NCI-H1048 (cell line): ENCODE measurements around the gene DPP3.
"Not testable (repeated sequence)": the region's sequence is repeated elsewhere in the genome, so short reads cannot be mapped to it uniquely, and the experiment has no call there.

ENCODE experiments used
- DNase-seq: peaks from one replicate; lab custom pipeline; 2025; lab: John Stamatoyannopoulos, UW

The DPP3 gene

GRCh38 chr11:66480117-66480938 lies at the start of gene DPP3:
Gene DPP3, plus strand, starts transcription at chr11:66480434. Its CDS starts 1,767 bp downstream, at chr11:66482201.
- DNase-seq, result peak; percentile 90

DNA sequence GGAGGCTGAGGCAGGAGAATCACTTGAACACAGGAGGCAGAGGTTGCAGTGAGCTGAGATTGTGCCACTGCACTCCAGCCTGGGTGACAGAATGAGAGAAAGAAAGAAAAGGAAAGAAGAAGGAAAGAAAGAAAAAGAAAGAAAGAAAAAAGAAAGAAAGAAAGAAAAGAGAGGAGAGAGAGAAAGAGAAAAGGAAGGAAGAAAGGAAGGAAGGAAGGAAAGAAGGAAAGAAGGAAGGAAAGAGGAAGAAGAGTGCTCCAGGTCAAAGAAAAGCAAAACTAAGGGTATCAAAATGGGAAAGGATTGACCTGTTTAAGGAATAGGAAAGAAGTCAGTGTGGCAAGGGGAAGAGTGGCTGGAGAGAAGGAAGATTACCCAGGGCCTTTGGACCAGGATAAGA lies 48.9 kb upstream of the DPP3 start:
- not testable (repeated sequence) for DNase-seq

DNA sequence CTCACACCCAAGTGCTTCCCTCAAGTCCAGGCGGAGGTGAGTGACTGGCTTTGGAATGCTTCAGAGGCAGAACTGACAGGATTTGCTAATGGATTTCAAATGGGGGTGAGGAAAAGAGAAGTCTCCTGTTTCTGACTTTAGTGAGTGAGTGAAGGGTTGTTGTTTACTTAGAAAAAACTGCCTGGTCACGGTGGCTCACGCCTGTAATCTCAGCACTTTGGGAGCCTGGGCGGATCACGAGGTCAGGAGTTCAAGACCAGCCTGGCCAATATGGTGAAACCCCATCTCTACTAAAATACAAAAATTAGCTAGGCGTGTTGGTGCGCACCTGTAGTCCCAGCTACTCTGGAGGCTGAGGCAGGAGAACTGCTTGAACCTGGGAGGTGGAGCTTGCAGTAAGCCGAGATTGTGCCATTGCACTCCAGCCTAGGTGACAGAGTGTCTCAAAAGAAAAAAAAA lies 48.3 kb upstream of the DPP3 start:
- DNase-seq, result not testable (repeated sequence)

DNA sequence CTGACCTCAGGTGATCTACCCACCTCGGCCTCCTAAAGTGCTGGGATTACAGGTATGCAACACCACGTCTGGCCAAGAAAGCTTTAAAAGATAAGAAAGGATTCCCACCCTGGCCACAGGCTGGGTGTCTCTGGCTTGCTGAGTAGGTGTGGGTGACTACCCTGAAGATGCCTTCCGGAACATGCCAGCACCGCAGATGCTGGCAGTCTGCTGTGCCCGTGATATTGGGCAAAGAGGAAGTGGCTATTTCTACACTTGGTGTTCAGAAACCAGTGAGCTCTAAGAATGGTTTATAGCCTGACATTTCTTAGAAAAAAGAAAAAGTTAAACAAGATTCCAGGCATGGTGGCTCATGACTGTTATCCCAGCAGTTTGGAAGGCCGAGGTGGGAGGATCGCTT lies 47.6 kb upstream of the DPP3 start:
- DNase-seq, result no peak

- DNase-seq, result no peak
These were observed 42.2 kb upstream of the DPP3 start for GRCh38 chr11:66437979-66438503.

- peak; percentile 78 for DNase-seq
These were observed 41.4 kb upstream of the DPP3 start, which contains the start of gene MRPL11 for GRCh38 chr11:66438504-66439466. Gene MRPL11, minus strand, starts transcription at chr11:66438848. Its CDS starts 94 bp downstream, at chr11:66438754.

DNA sequence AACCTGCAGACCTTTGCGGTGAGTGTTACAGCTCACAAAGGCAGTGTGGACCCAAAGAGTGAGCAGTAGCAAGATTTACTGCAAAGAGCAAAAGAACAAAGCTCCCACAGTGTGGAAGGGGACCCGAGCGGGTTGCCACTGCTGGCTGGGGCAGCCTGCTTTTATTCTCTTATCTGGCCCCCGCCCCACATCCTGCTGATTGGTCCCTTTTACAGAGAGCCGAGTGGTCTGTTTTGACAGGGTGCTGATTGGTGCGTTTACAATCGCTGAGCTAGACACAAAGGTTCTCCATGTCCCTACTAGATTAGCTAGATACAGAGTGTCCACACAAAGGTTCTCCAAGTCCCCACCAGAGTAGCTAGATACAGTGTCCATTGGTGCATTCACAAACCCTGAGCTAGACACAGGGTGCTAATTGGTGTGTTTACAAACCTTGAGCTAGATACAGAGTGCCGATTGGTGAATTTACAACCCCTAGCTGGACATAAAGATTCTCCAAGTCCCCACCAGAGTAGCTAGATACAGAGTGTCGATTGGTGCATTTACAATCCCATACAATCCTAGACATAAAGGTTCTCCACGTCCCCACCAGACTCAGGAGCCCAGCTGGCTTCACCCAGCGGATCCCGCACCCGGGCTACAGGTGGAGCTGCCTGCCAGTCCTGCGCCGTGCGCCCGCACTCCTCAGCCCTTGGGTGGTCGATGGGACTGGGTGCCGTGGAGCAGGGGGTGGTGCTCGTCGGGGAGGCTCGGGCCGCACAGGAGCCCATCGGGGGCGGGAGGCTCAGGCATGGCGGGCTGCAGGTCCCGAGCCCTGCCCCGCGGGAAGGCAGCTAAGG lies 39.9 kb upstream of the DPP3 start:
- DNase-seq, result not testable (repeated sequence)

DNA sequence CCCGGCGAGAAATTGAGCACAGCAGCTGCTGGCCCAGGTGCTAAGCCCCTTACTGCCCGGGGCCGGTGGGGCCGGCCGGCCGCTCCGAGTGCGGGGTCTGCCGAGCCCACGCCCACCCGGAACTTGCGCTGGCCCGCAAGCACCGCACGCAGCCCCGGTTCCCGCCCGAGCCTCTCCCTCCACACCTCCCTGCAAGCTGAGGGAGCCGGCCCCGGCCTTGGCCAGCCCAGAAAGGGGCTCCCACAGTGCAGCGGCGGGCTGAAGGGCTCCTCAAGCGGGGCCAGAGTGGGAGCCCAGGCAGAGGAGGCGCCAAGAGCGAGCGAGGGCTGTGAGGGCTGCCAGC lies 39.3 kb upstream of the DPP3 start:
- not testable (repeated sequence) for DNase-seq

DNA sequence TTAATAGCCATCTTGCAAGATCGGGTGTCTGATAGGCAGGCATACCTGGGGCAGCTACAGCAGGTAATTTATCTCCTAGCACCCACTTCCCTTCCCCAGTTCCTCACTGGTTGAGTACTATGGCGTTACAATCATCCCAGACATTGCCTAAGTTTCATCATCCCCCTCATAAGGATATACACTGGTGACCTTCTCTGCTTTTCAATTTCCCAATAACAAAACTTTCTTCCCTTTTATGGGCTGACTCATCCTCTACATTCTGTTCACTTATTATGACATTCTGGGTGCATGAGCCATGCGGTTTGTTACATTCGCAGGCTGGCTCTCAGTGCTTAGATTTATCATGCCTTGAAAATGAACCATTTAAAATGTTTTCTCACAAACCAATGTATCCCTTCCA lies 36.6 kb upstream of the DPP3 start:
- no peak for DNase-seq

- no peak for DNase-seq
These were observed 33.2 kb upstream of the DPP3 start for GRCh38 chr11:66447012-66447411.

- no peak for DNase-seq
These were observed 31.7 kb upstream of the DPP3 start for GRCh38 chr11:66448523-66448922.

- no peak for DNase-seq
These were observed 29.7 kb upstream of the DPP3 start for GRCh38 chr11:66450560-66450959.

DNA sequence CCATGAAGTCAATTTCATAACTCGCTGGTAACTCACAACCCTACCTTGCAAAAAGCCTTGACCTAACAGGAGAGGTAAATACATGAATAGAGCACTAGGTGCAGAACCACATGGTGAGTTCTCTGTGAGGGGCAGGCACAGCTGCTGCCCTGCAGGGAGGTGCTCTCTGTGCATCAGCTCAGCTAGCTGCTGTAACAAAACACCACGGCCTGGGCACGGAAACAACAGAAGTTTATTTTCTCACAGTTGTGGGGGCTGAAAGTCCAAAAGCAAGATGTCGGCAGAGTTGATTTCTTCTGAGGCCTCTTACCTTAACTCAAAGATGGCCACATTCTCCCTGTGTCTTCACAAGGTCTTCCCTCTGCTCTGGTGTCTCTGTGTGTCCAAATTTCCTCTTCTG lies 28.6 kb upstream of the DPP3 start:
- no peak for DNase-seq

DNA sequence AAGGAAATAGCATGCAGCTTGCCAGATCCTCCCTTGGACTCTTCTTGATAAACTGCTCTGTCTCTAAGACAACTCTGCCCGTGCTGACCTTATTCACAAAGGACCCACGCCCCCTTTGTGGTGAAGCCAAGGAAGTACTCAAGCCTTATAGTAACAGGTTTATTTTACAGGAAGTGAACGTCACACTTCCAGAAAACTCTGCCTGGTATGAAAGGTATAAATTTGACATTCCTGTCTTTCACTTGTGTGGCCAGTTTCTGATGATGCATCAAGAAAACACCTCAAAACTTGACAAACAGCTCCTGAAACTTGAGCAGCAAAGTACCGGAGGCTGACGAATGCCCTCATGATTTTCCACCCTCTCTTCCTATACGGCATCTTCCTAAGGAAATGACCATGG lies 26.0 kb upstream of the DPP3 start:
- no peak for DNase-seq

GRCh38 chr11:66454828-66455227 lies 25.4 kb upstream of the DPP3 start:
- DNase-seq, result no peak

DNA sequence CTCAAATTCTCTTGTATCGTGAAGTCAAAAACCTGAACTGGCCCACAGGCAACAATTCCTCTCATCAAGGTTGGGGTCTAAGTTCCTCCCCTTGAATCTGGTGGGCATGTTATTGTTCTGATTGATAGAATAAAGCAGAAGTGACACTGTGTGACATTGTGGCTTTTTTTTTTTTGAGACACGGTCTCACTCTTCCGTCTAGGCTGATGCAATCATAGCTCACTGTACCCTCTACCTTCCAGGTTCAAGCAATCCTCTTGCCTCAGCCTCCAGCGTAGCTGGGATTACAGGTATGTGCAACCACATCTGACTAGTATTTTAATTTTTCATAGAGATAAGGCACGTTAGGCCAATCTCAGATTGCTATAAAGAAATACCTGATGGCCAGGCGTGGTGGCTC lies 22.4 kb upstream of the DPP3 start:
- no peak for DNase-seq

DNA sequence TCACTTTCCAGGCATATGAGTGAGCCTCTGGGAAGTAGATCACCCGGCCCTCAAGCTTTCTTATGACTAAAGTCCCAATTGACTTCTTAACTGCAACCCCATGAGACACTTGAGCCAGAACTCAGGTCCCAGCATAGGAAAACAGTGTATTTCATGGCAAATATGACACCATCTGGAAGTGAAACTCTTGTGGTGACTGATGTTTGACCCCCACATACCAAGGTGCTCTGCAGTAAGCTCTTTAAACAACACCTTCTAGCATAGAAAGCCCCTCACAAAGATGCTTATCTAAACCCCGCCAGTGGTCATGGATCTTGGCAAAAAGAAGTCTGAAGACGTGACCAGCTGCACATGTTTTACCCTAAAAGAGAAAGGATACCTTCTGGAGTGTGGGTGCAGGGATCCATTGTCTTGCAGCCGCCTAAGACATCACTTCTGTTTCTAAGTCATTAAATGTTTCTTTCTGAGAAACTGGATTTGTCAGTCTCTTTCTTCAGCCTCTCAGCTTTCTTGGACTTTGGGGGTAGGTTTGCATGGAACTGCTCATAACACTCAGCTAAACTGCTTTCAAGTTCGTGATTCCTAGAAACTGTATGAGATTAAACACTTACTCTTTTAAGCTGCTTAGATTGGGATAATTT lies 21.0 kb upstream of the DPP3 start:
- DNase-seq, result no peak

DNA sequence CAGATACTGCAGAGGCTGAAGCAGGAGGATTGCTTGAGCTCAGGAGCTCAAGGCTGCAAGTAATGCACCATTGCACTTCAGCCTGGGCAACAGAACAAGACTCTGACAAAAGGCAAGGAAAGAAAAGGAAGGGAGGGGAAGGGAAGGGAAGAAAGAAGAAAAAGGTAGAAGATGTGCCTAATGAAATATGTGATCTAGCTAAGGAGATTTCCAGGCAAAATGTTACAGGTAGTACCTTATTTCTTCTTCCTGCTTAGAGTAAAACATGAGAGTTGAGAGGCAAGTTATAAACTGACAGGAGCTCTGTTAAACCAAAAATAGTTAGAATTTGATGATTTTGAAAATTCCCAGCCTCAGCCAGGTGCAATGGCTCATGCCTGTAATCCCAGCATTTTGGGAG lies 18.2 kb upstream of the DPP3 start:
- no peak for DNase-seq

DNA sequence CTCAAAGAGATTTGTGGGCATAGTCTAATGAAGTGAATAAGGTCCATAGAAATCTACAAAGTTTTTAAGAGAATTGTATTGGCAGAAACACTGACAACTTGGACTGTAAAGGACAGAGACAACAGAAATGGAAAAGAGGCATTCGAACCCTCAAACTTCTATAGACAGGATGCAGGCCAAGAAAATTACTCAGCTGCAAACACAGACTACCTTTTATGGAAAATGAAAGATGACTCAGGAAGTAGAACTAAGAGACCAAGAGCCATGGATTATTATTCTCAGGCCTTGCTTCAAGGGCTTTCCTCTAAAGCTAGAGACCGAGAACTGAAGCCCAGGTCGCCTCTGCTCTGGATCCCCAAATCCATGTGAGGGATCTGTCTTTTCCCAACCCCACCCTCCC lies 17.3 kb upstream of the DPP3 start:
- no peak for DNase-seq

DNA sequence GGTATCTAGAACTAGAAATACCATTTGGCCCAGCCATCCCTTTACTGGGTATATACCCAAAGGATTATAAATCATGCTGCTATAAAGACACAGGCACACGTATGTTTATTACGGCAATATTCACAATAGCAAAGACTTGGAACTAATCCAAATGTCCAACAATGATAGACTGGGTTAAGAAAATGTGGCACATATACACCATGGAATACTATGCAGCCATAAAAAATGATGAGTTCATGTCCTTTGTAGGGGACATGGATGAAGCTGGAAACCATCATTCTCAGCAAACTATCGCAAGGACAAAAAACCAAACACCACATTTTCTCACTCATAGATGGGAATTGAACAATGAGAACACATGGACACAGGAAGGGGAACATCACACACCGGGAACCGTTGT lies 16.1 kb upstream of the DPP3 start:
- DNase-seq, result not testable (repeated sequence)

DNA sequence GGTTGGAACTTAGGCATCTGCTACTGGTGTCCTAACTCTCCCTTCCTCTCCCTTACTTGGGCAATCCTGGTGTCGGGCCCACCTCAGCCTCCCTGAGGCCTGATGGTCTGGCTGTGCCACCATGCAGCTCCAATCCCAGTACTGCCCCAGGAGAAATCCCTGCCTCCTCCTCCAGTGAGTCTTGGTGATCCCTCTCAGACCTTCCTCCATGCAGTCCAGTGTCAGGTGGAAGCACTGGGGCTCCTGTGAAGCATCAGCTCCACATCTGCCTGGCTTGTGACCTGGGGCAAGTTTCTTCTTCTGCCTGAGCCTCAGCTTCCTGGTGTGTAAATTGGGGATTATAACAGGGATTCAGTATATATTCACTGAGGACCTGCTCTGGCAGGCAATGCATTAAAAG lies 15.3 kb upstream of the DPP3 start:
- DNase-seq, result no peak
